OCI-LY1 (cell line): Measurements from ENCODE around the gene MTOR.

Source experiments
- CTCF ChIP-seq: fragments of 200-600 bp; sonication (generic), shearing (Covaris generic); IDR thresholded peaks from 2 replicates; pipeline ENCODE4 v1.5.1; 2017; ENCODE audit warnings: mild to moderate bottlenecking, antibody characterized with exemption, low read length, moderate library complexity, mixed read lengths
- EZH2 ChIP-seq: fragments of 200-600 bp; sonication (generic), shearing (Covaris generic); IDR thresholded peaks from 2 replicates; pipeline ENCODE4 v1.8.0; 2017; ENCODE audit warnings: borderline replicate concordance, mixed run types, mild to moderate bottlenecking, antibody characterized with exemption, low read length, moderate library complexity, mixed read lengths

- TF ChIP-seq CTCF: no peak
- no peak for TF ChIP-seq EZH2
Measured at GRCh38 chr1:11299225-11299574, 36.8 kb upstream of the MTOR start.
